Renal cortex interstitium (tissue), 11 donors: ENCODE measurements around the gene KLK2. TPM values are rescaled to one million over a fixed set of nuclear protein-coding genes. Genes with fewer than 3 reads are reported as not detected.
"Not testable (repeated sequence)": the region's sequence is repeated elsewhere in the genome, so short reads cannot be mapped to it uniquely, and the experiment has no call there.

Experiments used
- DNase-seq, 11 donors: peaks; one replicate each; pipeline ENCODE4 v3.0.0-alpha.2; 2013; ENCODE audit warnings: low read depth in 9 of 11, low spot score in 4 of 11; ENCODE audit errors: extremely low read depth in 1 of 11
- polyA plus RNA-seq, 3 donors: library from polyadenylated mRNA; unstranded; fragments of 120-200 nt; gene quantifications; one replicate each; pipeline ENCODE4 v1.2.1, GENCODE V29; 2013; ENCODE audit not compliant: insufficient read length in 3 of 3

Gene KLK2
- polyA plus RNA-seq, 3 donors, result 0.42 TPM; not detected in 2

DNA sequence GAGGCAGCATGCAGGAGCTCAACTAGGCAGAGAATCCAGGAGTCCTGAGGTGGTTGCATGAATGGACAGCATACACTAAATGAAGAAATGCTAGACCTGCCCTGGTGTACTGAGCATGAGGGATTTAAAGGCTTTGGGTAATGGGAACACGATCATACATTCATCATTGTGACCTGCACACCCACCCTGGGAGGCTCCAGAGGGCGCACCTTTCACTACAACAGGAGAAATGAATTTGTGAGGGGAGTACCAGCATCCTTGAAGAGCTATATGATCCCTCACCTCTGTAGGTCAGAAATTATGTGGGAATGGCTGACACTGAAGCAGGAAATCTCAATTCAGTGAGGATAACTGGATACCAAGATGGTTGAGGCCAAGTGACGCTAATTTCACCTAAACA, 8.9 kb downstream of the KLK2 start:
- no peak for DNase-seq

DNA sequence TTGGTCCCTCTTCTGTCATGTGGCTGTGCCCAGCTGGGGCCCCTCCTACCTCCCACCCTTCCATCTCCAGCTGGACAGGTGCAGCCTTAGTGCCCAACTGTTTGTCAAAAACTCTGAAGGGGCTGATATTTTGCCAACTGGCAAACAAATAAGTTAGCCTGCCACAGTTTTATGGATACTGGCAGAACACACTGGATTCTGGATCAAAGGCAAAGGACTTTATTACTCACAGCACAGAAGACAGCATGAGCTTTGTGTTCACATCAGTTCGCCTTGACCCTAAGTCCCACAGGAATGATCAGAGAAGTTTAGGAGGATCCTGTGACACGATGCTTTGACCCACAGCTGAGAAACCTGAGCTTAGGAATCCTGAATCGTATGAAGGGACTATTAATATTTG, 16.4 kb downstream of the KLK2 start:
- no peak for DNase-seq

DNA sequence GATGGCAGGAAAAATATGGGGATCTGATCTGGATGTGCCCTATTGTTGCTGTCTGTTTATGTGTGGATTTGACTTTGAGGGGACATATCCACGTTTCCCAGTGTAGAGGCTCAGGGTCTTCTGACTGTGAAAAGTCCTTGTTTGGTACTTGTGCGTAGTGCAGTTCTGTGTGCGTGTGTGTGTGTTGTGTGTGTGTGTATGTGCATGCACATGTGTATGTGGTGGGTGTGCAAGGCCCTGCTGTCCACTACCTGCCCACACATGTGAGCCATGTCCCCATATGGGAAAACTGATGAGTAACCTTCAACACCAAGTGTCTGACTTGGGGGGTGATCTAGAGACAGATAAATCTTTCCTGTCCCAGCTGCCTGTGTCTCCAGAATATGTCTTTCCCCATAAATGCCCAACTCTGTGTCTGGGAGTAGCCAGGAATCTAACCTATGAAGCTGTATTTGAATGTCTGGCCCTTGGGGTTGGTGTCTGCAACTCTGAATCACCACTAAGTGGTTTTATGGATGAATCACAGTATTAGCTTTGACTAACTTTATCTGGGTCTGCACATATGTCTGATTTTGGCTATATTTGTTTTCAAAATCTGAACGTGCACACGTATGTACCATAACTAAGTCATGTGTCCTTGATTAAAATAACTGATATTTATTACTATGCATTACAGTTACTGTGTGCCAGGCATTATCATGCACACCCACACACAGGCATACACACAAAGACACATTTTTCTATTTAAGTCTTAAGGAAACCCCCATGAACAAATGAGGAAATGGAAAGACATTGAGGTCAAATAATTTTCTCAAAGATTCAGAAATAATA, 17.4 kb downstream of the KLK2 start:
- no peak for DNase-seq

DNA sequence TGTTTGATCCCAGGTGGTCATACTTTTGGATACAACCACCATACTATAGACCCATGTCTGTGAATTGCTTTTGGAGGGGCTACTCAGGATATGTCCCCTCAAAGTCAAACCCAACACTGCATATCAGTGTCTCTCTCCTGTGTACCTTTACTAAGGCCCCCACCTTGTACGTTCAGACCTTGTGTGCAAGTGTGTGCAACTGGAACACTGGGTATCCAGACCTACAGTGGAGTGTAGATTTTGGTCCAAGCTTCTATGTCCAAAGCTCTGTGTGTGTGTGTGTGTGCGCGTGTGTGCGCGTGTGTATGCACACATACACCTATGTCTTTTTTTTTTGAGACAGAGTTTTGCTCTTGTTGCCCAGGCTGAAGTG, 18.0 kb downstream of the KLK2 start:
- no peak for DNase-seq

DNA sequence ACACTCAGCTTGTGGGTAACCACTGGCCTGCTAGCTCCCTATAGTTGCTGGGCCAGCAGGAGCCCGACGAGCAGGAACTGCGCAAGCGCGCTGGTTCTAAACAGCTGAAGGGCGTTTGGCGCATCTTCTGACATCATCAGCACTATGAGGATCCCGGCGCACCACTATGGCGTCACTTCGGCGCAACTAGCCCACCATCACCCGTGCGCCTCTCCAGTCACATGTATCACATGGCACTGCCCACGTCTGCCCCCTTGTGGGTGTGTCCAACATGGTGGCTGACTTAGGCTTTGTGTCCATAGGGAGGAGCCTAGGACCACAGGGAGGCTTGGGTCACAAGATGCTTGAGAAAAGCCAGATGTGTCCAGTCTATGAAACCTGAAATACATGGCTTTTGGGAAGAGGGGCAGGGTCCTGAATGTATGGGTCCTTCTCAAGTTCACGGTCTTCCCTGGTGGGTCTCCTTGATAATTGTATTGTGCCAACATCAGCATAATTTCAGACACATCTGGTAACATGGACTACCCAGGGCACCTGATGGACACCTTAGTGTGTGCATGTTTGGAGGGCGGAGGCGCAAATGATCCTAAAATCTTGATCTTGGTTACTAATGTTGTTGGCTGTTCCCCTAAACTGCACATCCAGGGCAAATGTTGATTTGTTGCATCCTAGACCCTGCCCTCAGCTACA, 20.0 kb downstream of the KLK2 start:
- no peak for DNase-seq

DNA sequence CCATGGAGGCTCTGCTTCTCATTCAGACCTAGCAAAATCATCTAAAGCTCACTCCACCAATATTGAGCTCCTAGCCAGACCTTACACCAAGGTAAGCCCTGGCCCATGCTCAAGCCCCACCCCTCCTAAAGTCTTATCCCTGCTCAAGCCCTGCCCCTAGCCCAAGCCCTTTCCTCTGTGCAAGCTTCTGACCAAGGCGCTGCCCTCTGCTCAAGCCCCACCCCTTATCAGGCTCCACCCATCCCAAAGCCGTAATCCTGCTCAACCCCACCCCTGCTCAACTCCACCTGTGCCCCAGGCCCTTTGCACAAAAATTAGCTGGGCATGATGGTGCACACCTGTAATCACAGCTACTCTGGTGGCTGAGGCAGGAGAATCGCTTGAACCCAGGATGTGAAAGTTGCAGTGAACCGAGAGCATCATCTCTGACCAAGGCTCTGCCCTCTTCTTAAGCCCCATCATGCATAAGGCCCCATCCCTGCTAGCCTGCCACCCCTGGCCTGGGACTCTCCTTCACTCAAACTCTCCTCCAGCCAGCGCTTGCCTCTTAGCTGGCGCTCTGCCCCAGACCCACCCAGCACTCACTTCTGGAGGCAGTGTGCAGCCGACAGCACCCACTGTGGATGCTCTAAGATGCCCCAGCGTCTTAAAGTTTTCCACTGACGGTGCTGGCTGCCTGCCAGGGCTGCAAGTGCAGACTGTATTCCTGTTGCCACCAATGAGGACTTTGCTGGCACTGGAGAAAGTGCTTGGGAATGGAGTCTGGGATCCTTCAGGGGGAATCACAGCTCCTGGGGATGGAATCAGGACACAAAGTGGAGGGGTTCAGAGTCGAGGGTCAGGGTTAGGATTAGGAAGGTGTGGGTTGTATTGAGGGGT, 21.5 kb downstream of the KLK2 start:
- DNase-seq, result no peak

DNA sequence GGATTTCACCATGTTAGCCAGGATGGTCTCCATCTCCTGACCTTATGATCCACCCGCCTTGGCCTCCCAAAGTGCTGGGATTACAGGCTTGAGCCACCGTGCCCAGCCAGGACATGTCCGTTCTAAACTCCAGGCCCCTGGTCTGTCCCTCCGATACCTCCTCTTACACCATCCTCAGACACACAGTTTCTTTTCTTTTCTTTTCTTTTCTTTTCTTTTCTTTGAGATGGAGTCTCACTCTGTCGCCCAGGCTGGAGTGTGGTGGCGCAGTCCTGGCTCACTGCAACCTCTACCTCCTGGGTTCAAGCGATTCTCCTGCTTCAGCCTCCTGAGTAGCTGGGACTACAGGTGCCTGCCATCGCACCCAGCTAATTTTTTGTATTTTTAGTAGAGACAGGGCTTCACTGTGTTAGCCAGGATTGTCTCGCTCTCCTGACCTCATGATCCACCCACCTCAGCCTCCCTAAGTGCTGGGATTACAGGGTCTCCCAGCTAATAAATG, 22.9 kb downstream of the KLK2 start:
- not testable (repeated sequence) for DNase-seq

DNA sequence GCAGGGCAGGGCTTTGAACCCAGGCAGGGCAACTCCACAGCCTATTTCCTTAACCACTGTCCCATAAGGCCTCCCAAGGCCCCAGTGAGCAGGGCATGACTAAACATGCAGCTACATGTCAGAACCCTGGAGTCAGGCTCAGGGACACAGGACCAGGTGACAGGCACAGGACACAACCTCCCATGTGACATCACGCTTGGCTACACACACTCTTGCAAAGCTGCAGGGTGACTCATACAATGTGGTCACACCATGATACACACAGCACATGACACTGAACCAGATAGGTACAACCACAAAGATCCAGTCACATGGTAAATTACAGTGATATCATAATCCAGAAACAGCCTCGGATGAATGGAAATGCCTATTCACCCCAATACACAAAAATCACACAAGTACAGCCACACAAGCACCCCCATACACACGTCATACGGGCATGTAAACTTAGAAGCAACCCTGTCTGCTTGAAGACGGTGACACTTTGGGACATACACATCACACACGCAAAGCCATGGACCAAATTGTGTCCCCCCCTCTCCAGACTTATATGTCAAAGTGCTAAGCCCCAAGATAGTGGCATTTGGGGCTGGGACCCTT, 23.5 kb downstream of the KLK2 start:
- peak in 10 of 11 donors; percentile 31 to 69 (median 49) for DNase-seq

DNA sequence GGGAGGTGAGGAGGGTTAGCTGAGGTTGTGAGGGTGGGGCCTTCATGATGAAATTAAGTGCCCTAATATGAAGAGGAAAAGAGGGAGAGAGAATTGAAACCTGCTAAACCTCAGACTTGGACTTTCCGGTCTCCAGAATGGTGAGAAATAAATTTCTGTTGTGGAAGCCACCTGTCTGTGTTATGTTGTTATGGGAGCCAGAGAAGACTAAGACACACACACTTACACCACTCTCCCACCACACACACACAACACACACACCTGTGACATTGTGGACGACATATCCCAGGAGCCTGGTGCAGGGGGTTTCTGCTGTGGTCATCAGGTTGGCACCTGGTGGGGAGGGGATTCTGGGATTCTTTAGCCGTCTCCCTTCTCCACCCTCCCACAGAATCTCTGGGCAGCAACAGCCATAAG, 24.0 kb downstream of the KLK2 start:
- DNase-seq, result no peak

DNA sequence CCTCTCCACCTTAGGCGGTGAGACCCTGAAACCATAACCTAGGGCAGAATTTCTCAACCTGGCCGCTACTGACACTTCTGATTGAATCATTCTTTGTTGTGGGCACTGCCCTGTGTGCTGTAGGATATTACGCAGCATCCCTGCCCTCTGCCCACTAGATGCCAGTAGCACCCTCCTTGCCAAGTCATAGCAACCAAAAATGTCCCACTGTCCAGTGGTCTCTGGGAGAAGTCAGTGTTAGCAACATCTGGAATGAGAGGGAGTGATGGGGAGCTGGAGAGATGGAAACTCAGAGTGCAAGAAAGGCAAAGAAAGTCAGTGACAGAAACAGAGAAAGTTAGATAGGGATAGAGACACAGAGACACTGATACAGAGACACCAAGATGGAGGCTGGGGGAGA, 24.4 kb downstream of the KLK2 start:
- no peak for DNase-seq

DNA sequence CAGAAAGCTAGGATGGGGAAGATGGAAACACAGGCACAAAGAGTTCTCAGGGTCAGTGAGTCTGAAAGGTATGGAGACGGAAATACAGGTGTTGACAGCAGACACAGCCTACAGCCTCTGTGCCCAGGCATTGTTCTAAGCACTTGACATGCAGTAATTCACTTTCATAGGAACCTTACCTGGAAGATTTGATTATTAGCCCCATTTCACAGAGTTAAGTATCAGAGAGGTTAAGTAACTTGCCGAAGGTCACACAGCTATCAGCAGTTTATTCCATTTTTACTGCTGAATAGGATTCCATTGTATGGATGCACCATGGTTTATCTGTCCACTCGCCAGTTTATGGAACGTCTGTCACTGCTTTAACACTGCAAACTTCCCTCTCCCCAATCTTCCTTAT, 24.8 kb downstream of the KLK2 start:
- DNase-seq, result no peak

DNA sequence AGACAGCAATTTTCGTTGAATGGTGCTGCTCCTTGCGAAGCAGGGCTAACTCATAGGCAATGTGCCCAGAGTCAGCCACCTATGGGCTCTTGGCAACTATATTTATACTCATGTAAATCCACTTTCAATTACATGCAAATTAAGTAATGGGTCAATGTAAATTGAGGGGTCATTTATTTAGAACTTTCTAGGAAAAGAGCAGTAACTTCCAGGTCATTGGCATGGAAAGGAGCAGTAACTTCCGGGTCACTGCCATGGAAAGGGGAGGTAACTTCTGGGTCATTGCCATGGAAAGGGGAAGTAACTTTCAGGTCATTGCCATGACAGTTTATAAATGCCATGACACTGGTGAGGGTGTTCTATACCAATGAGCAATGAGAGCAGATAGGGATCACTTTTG, 26.3 kb downstream of the KLK2 start:
- no peak for DNase-seq

DNA sequence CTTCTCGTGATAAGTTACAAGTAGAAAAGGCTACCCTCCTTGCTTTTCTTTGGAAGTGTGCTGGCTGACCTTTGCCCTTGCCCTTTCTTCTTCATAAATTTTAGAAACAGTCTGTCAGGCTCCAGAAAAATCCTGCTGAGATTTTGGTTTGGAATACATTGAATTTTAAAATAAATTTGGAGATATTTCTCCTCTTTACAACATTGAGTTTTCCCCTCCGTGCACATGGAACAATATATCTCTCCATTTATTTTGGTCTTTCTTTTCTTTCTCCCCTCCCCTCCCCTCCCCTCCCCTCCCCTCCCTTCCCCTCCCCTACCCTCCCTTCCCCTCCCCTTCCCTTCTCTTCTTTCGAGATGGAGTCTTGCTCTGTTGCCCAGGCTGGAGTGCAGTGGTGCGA, 29.4 kb downstream of the KLK2 start:
- no peak for DNase-seq

DNA sequence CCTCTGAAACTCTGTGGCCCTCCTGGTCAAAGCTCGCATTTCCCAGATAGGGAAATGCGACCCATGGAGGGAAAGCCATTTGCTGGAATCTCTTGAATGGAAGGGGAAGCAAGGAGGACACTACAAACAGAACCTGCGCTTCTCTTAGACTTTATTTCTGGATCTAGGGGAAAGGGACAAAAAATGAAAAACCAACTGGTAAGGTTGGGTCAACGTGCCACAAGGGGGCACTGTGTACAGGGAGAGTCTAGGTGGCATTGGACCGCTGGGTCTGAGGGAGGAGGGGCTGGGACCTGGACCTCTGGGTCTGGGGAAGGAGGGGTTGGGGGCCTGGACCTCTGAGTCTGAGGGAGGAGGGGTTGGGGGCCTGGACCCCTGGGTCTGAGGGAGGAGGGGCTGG, 33.0 kb downstream of the KLK2 start:
- no peak for DNase-seq

DNA sequence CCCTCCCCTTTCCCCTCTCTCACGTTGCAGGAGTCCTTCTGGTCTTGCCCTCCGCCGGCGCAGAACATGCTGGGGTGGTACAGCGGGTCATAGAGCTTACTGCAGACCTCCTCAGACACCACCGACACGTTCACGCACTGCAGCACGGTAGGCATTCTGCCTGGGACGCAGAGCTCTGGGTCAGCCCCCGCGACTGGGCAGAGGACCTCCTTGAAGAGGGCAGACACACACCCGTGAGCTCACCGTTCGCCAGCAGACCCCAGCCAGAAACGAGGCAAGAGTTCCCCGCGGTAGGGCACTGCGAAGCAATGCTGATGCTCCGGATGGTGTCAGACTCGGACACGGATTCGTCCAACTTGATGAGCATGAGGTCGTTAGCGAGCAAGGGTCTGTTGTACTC, 35.1 kb downstream of the KLK2 start:
- no peak for DNase-seq

DNA sequence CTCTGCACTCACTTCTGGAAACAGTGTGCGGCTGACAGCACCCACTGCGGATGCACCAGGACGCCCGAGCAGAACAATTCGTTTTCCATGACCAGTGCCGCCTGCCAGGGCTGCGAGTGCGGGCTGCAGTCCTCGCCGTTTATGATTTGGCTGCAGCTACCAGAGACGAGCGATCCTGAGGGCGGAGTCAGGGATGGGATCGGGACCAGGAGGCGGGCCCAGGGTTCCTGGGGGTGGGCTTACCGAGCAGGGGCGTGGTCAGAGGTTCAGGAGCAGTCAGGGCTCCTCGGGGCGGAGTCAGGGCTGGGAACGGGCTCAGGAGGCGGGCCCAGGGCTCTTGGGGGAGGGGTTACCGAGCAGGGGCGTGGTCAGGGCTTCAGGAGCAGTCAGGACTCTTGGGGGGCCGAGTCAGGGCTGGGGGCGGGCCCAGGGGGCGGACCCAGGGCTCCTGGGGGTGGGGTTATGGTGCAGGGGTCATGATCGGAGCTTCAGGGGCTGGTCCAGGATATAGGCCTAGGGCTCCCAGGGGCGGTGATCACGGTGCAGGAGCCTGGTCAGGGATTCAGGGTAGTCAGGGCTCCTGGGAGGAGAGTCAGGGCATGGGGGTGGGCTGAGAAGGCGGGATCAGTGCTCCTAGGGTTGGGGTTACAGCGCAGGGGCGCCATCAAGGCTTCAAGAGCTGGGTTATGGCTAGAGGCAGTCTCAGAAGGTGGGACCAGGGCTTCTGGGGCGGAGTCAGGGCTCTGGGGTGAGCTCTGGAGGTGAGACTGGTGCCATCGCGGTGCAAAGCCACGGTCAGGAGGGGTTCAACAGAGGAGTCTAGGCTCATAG, 36.2 kb downstream of the KLK2 start:
- peak in 1 of 11 donors; percentile 41 for DNase-seq

DNA sequence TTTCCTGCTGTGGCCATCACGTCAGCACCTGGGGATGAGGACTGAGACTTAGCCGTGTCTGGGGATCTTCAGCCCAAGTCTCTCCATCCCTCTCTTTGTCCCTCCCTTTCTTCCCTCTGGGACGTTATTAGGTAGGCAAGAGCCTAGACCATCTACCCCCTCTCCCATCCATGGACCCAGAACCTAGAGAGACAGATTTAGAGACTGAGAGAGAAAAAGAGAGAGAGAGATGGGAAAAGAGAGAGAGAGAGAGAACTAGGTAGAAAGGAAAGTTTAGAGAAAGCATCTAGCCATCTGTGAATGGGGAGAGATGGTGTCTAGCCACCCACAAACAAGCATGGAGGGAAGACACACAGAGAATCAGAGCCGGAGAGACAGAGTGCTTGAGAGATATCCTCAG, 37.5 kb downstream of the KLK2 start:
- no peak for DNase-seq
